ENCODE data around the gene SS18L1.
"Not testable (repeated sequence)": the region's sequence is repeated elsewhere in the genome, so short reads cannot be mapped to it uniquely, and the experiment has no call there.

The SS18L1 gene

DNA sequence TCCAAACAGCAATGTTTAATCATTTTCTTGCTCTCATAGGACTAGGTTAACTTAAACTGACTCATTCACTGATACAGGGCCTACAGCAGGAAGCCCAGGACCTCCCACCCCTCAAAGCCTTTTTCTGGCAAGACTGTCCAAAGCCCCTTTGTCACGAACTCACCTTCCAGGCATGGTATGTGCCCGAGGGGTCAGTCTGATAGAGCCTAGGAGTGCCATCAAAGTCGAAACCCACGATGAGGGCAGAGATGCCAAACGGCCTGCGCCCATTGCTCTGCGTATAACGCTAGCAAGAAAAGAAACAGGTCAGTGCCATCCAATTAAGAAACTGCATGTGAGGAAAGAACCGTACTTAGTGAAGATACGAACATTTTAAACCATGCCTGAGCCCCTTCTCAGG is 4.7 kb upstream of the SS18L1 start:
- DNase-seq: no peak

DNA sequence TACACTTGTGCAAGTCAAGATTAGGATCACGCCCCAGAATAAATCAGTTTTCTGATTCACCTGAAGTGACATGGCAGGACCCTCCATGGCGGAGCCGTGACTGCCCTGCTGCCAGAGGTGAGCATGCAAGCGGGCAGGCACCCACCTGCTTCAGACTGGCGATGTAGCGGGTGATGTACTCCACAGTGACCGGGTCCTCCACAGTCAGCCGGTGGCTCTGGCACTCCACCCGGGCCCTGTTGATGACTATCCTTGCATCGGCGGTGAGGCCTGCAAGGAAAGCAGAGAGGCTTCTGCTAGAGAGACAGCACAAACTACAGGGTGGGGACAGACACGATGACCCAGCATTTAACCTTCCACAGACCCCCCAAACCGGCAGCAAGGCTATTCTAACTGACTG is 3.9 kb upstream of the SS18L1 start:
- DNase-seq: no peak

- no peak for DNase-seq
Observed at GRCh38 chr20:62141043-62141396, 2.5 kb upstream of the SS18L1 start.

GRCh38 chr20:62141397-62142251 is 1.9 kb upstream of the SS18L1 start:
- DNase-seq: no peak

- peak; percentile 21 for DNase-seq
Observed at GRCh38 chr20:62142252-62143080, 1.1 kb upstream of the SS18L1 start.

DNA sequence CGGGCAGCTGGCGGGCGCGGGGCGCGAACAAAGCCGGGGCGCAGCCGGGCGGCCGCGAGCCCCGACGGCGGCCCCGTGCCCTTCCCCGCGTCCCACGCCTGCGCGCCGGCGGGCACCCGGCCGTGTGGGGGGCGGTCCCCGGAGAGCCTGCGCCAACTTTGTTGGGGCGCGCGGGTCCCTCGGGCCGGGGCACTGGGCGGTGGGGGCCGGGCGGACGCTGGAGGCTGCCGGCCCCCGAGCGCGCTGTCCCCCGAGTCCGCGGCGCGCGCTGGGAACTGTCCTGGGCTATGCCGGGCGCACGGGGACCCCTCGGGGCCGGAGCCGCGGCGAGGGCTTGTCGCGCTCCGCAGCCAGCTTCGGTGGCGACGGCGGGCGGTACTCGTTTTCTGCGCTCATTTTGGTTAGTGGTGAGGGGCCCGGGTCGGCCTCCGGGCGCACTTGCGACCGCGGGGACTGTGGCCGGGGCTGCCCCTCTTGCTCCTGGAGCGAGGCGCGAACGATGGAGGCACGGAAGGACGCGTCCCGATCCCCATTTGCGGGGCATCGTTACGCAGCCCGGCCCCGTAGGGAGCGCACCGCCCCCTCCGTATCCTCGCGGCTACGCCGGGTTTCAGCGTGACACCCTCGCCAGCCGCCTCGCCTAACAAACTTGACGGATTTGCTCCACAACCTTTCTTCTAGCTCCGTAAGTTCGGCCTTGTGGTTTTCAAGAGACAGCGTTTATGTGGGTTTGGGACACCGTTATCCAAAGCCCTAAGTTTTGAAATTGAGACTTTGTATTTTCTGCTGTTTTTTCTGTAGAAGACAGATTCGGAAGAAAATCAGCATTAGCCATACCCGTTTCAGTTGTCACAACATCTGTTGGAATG is 622 bp downstream of the SS18L1 start:
- no peak for DNase-seq

DNA sequence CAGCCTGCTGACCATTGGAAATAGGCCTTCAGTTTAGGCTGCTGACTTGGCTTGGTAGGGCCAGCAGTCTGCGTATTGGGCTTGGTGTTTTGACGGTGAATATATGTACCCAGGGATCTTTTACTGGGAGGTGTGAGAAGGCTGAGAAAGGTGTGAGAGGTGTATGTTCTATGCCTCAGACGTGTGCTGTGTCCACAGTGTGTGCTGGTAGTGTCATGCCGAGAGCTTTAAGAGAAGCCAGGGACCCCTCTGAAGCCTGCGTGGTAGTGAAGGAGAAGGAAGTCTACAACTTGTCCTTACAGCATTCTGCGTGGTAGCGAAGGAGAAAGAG is 2.1 kb downstream of the SS18L1 start:
- no peak for DNase-seq

GRCh38 chr20:62146019-62146755 is 2.6 kb downstream of the SS18L1 start:
- no peak for DNase-seq

- DNase-seq: no peak
Observed at GRCh38 chr20:62147125-62147524, 3.6 kb downstream of the SS18L1 start.

DNA sequence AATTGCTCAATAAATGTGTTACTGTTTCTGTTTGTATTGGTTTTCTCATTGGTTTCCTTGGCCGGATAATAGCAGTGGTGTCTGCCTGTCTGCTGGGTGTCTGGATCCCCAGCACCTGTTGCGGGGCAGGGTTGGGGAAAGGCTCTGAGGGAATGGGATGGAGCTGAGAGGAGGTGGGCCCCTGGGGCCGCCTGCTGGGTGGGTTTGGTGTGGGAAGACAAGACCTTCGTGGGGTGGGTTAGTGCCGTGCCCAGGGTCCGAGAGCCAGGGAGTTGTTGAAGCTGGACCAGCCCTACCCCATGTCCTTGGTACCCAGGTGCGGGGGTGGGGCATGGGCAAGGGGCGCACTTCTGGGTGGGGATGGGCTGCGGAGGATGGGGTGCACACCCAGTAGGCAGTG is 4.0 kb downstream of the SS18L1 start:
- DNase-seq: no peak

DNA sequence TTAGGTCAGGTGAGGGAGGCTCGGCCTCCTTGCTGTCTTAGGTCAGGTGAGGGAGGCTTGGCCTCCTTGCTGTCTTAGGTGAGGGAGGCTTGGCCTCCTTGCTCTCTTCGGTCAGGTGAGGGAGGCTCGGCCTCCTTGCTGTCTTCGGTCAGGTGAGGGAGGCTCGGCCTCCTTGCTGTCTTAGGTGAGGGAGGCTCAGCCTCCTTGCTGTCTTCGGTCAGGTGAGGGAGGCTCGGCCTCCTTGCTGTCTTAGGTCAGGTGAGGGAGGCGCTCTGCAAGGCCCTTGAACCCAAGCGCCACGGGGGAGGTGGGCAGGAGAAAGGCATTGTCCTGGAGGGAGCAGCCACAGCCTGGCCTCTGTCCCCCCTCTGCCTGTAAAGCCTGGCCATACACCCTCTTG is 4.8 kb downstream of the SS18L1 start:
- not testable (repeated sequence) for DNase-seq

DNA sequence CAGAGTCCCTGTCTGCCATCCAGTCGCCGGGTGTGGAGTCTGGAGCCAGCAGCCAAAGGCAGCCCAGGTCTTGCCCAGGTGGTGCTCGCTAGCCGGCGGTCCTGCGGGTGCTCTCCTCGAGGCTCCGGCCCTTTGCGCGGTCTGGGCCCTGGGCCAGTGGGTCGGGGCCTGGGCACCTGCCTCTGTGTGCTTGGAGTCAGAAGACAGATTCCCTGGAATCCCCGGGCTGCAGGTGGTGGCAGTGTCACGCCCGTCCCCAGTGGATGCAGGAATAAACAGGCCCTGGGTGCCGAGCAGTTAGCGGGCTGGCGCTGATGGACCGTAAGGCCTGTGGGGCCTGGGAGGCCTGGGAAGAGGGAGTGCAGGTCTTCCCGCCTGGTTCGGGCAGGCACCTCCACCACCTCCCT is 5.3 kb downstream of the SS18L1 start:
- no peak for DNase-seq

- DNase-seq: no peak
Observed at GRCh38 chr20:62149532-62150309, 6.2 kb downstream of the SS18L1 start.

DNA sequence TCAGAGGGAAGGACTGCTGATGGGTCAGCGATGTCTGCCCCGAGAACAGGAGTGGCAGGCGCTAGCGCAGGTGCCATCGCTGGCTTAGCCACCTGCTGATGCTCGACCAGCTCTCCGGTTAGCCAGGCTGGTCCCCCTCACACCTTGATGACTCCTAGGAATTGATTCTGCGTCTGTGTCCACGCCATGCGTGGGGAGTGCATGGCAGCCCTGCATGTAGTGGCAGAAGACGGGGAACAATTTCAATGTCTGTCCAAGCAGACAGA is 6.7 kb downstream of the SS18L1 start:
- DNase-seq: no peak

- no peak for DNase-seq
Observed at GRCh38 chr20:62151225-62151624, 7.7 kb downstream of the SS18L1 start.

DNA sequence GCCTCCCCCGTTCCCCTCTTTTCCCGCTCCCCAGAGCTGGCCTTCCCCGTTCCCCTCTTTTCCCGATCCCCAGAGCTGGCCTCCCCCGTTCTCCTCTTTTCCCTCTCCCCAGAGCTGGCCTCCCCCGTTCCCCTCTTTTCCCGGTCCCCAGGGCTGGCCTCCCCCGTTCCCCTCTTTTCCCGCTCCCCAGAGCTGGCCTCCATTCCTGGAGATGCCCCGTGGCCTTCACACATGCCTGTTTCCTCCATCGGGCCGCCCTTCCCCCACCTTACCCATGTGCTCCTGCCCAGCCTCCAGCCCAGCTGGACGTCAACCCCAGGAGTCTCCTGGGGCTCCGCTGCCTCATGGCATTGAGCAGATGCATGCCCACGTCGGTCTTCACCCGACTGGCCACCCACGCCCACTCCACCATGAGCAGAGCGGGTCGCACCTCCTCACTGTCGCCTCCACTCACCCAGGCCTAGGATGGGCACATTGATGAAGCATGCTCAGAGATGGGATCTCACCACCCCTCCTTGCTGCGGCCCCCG is 8.3 kb downstream of the SS18L1 start:
- no peak for DNase-seq

DNA sequence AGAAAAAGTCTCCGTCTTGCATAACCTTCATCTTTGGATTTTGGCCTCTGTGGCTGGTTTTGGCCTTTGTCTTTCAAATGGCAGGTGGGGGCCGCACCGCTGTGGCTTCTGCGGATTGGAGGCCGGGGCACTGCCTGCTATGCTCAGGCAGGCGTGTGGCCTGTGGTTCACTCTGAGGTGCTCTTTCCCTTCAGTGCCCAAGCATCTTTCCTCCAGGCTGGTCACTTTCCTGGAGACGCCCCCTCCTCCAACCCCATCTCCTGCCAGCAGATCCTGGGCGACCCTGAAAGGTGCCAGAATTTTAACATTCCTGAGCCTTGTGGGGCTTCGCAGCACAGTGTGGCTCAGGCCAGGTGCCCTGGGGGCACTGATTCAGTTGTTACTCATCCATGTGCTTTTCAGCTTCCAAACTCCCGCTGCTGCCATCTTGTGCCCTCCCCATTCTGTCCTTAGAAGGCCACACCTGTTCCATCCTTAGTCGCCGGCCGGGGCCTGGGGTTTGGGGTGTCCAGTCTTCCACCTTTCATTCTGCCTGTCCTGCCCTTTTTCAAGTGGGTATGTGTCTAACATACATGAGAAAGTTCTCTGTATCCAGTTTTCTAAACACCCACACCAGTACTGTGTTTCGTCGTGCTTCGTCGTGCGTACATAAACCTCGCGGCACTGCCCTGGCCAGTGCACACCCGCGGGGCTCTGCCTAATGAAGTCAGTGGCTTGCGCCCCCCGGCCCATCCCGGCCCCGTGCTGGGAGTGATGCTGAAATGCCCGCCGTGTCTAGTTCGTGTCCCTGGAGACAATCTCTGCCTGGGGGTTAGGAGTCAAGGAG is 12.1 kb downstream of the SS18L1 start:
- DNase-seq: no peak

- DNase-seq: no peak
Observed at GRCh38 chr20:62156254-62156556, 12.6 kb downstream of the SS18L1 start.

DNA sequence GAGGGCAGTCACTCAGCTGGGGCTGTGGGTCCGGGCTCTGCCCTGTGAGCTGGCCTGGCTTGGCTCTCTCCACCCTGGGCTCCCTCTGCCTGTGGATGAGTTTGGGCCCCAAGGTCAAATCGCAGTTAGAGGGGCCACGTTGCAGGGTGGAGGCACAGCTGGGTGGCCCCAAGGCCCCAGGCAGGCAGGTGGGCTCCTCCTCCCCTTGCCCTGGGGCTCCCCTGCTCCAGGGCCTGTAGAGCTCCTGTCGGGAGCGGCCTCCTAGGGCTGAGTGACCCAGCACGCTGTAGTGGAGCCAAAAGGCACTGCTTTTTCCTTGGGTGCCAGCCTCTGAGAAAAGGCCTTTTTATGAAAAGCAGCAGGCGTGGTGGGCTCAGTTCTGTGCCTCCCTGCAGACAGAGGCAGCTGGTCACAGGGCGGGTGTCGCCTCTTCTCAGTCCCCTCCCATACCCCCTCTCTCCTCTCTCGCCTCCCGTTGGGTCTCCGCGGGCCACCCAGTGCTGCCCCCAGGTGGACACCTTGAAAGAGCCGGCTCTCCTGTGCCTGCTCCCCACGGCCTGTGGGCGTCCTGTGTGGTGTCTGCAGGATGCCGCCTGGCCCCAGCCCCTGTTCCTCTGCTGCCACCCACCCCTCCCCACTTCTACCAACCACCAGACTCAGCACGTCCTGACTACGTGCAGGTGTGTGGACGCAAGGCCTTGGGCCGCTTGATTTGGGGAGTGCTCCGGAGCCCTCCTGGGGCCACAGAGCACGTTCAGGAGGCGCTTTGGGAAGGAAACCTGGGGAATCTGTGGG is 13.2 kb downstream of the SS18L1 start:
- DNase-seq: no peak

- DNase-seq: no peak
Observed at GRCh38 chr20:62157387-62158087, 14.0 kb downstream of the SS18L1 start.
